Medulla oblongata (tissue), 1 donor: Measurements from ENCODE around the gene ZNF845.
A peak's percentile ranks its signal among the peaks of the same experiment; 100 is the strongest.
"Not testable (repeated sequence)": the region's sequence is repeated elsewhere in the genome, so short reads cannot be mapped to it uniquely, and the experiment has no call there.

Source experiments
- DNase-seq: peaks from one replicate; pipeline ENCODE4 v3.0.0-alpha.2; 2015; ENCODE audit errors: extremely low spot score

Gene ZNF845

DNA sequence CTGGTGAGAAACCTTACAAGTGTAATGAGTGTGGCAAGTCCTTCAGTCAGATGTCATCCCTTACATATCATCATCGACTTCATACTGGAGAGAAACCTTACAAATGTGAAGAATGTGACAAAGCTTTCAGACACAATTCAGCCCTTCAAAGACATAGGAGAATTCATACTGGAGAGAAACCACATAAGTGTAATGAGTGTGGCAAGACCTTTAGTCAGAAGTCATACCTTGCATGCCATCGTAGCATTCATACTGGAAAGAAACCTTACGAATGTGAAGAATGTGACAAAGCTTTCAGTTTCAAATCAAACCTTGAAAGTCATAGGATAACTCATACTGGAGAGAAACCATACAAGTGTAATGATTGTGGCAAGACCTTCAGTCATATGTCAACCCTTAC is 47.8 kb downstream of the ZNF845 start:
- no peak for DNase-seq

DNA sequence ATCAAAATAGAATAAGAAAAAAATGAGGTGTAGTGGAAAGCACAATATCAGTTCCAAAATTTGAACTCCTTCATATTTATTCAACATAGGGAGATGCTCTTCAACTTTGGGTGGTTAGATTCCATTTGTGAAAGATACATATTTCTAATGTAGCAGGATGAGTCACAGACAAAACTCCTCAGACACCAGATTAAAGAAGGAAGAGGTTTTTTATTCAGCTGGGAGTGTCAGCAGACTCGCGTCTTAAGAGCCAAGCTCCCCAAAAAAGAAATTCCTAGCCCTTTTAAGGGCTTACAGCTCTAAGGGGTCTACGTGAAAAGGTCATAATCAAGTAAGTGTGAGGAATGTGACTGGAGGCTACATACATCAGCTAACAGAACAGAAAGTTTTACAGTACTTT is 54.6 kb downstream of the ZNF845 start:
- no peak for DNase-seq

DNA sequence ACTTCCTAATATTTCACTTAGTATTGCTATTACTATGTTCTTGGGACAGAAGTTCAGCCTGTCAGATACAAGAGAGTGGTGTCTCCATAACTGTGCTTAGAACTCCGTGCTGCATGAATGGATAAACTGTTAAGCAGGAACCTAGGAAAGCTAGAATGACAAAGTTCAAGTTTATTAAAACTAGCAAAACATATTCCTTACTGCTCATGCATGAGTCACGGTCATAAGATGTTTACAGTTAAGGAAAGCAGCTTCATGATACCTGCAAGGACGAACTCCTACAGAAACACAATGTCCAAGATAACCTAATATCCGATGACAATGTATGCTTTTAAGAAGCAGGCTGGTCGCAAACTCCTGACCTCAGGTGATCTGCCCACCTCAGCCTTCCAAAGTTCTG is 55.4 kb downstream of the ZNF845 start:
- no peak for DNase-seq

DNA sequence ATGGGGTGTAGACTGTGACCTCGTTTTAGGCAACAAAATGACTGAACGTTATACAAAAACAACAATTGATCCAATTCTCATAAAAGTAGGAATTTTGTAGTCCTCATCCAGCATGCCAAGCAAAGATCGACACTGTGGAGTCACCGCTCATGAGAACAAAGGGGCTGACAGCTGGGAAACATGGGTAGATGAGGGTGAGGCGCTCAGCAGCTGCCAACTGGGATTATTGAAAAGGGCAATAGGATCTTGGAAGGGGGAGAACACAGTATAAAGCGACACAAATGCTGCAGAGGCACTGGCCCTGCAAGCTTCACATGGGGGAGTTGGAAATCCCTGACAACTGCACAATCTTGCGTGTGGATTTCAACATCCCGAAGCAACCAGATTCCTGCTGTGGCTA is 56.0 kb downstream of the ZNF845 start:
- DNase-seq = no peak

DNA sequence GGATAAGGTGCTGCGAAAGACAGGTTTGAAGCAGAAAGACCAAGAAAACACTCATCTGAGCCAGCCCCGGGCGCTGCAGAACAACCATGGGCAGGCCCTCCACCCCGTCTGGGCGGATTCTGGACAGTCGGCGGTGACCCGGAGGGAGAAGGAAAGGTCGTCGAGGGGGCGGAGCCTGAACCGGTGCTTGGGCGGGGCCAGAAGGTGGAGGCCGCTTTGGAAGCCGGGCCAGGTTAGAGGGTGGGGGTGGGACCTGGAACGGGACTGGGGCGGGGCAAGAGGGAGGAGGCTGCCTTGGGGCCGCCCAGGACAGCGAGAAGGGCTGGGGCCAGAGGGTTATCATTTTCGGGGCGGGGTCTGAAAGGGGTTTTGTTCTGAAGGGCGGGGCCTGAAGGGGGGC is 56.4 kb downstream of the ZNF845 start:
- DNase-seq = no peak

DNA sequence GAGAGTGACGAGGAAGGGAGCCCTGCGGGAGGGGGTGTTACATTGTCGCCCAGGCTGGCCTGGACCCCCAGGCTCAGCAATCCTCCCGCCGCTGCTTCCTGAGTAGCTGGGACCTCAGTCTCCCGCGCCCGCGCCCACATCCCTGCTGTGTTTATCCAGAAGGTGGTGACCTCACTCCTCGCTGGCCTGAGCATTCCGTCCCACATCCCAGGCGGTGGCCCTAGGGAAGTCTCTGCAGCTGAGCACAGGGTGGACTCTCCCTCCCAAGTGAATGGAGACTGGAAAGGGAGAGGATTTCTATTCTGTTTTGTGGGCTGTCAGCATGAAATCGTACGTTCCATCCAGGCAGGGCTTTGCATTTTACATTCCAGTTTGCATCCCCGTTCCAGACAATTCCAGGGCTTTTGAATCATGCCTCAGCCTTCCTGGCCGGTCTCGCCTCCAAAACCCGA is 61.0 kb downstream of the ZNF845 start:
- DNase-seq = no peak

DNA sequence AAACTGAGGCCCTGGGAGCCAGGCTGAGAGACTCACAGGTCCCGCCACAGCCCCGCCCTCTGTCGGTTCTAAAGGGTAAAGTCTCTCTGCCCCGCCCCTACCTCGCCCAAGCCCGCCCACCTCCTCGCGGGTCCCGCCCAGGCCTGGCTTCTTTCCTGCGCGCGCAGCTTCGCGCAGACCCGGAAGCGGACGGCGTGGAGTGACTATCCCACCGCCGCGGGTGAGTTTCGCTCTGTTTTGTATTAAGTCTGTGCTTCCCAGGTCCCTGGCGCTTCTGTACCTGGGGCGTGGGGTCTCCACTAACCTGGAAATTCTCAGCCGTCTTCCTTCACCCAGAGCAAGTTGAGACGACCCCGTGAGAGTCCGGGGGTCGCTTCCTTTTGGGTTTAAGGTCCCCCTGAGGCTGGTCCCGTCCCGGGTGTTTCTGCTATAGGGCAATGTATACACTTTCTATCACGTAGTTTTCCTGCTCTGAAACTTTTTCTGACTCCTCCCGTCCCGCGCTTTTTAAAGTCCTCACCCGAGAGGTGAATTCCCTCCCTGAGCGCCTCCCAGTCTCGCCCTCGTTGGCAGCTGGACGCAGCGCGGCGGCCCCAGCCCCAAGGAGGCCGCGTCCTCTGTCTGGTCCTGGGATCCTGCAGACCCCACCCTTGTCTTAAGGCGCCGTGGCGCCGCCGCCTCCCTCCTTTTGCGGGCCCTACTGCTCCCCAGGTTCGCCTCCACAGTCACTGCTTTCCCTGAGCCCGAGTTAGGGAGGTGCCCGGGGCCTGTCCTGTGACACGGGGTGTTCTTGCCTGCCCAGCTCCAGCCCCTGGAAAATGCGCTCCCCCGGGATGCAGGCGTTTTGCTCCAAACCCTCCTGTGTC is 61.7 kb downstream of the ZNF845 start, which contains the start of gene ZNF765:
Gene ZNF765 (plus strand): TSS at position 176 of the 866 bp plus-strand sequence. CDS start 2,867 bp downstream, outside the sequence.
- peak; percentile 95 for DNase-seq

DNA sequence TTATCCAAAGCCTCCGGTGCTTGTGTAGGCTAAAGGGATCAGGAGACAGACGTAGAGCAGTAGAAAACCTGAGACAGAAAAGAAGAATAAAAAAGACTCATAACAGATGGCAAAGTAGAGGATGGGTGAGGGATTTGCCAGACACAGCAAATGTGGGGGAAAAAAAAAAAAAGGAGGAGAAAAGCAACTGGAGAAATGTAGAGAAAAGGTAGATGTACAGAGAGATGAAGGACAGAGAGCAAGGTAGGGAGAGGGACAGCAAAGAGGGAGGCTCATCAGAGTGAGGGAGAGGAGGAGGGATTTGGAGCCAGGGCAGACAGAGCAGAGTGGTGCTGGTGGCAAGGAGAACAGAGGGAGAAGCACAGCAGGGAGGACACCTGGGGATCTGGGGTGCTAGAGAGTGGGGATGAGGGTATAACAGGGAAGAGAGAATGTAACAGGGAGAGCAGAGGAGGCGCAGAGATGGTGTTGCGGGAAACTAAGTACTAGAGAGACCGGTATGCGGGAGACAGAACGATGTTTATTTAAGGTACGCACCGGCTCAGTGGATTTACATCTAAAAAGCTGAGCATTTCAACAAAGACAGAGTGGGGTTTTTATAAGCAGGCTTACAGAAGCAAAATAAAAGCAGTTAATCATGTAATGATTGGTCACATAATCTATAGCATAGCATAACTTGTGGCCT is 62.4 kb downstream of the ZNF845 start:
- not testable (repeated sequence) for DNase-seq

DNA sequence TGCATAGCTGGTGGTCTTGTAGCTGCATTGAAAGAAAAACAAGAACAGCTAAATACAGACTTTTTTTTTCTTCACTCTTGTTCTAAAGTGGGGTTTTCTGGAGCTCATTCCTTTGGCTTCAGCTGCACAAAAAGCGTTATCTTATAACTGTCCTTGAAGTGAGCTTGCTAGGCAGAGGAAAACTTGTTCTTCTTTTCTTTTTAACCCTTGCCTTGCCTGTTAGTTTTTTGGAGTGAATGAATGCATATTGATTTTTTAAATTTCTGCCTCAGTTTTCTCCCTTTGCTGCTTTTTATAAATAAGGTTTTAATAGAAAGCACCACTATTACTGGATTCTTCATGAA is 62.9 kb downstream of the ZNF845 start:
- no peak for DNase-seq

DNA sequence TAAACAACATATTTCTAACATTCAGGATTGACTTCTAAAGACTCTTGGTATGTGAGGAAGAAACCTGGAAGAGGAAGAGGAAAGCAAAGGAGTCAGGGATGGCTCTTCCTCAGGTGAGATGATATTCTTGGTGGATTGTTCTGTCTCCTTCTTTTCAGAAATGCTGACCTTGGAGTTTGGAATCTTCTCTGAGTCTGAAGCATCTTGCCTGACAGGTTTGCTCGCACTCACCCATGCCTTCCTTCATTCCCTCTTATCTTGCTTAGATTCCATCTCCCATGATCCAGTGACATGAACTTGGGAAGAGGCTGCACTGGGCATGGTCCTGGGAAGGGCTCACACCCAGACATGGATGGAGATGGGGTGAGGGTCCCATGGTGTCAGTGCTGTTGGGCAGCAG is 64.4 kb downstream of the ZNF845 start:
- not testable (repeated sequence) for DNase-seq
